EL (cell line): ENCODE results near the gene KRT83.

Source experiments
- DNase-seq: peaks from one replicate; pipeline ENCODE4 v3.0.0-alpha.2; 2016

KRT83 gene

GRCh38 chr12:52285172-52285745 is 35.9 kb downstream of the KRT83 start:
- DNase-seq: peak; percentile 90

- no peak for DNase-seq
Observed at GRCh38 chr12:52284562-52285171, 36.5 kb downstream of the KRT83 start.

GRCh38 chr12:52280796-52281560 is 40.2 kb downstream of the KRT83 start:
- DNase-seq: peak; percentile 99

GRCh38 chr12:52280319-52280795 is 40.8 kb downstream of the KRT83 start:
- peak; percentile 96 for DNase-seq

- peak; percentile 60 for DNase-seq
Observed at GRCh38 chr12:52279422-52280318, 41.5 kb downstream of the KRT83 start.

- peak; percentile 74 for DNase-seq
Observed at GRCh38 chr12:52278575-52279421, 42.4 kb downstream of the KRT83 start.

GRCh38 chr12:52277486-52278245 is 43.5 kb downstream of the KRT83 start:
- DNase-seq: no peak

- DNase-seq: no peak
Observed at GRCh38 chr12:52275686-52276085, 45.5 kb downstream of the KRT83 start.

GRCh38 chr12:52274521-52275120 is 46.6 kb downstream of the KRT83 start, which contains the start of gene KRT86:
KRT86 (plus strand) TSS chr12:52274645; CDS start chr12:52301917, 27,272 bp downstream.
- DNase-seq: no peak

- DNase-seq: no peak
Observed at GRCh38 chr12:52271158-52271557, 50.0 kb downstream of the KRT83 start.

GRCh38 chr12:52270541-52271070 is 50.6 kb downstream of the KRT83 start:
- no peak for DNase-seq

GRCh38 chr12:52268212-52268611 is 53.0 kb downstream of the KRT83 start:
- DNase-seq: peak; percentile 79

- no peak for DNase-seq
Observed at GRCh38 chr12:52267699-52268098, 53.5 kb downstream of the KRT83 start.

GRCh38 chr12:52267266-52267665 is 53.9 kb downstream of the KRT83 start:
- no peak for DNase-seq

GRCh38 chr12:52266514-52266913 is 54.7 kb downstream of the KRT83 start:
- DNase-seq: no peak

GRCh38 chr12:52264435-52264825 is 56.8 kb downstream of the KRT83 start:
- no peak for DNase-seq
